Endothelial cell of umbilical vein (primary cell): ENCODE data around the gene RER1. TPM values are rescaled to one million over a fixed set of nuclear protein-coding genes. Genes with fewer than 3 reads are reported as not detected.

Source experiments
- BruUV-seq: library from RNA; stranded (reverse); fragments of 400-500 nt; replicated peaks from 2 replicates; lab custom pipeline; 2021; lab: Mats Ljungman, UMichigan
- CTCF ChIA-PET: fragments of 300-600, 350-600 bp; sonication (Branson Sonifier 250); formaldehyde crosslinking; loops from one replicate; lab custom pipeline; 2021; ENCODE audit warnings: antibody characterized with exemption, inconsistent platforms; lab: Charles Lee
- POLR2A ChIA-PET: fragments of 300-600, 350-600 bp; sonication (Branson Sonifier 250); formaldehyde crosslinking; loops from one replicate; lab custom pipeline; 2021; ENCODE audit warnings: antibody characterized with exemption, inconsistent platforms; lab: Charles Lee
- DNase-seq: peaks from one replicate; pipeline ENCODE4 v3.0.0-alpha.2; 2011; ENCODE audit warnings: low read depth, low spot score
- FAIRE-seq: peaks from 2 replicates; lab custom pipeline; 2011; peaks lifted over from hg19 to GRCh38; lab: Jason Lieb, UNC
- H2AFZ ChIP-seq: 2 replicates; pipeline ENCODE4 v1.6.0; 2012; ENCODE audit warnings: low read depth, low read length, control low read depth, inconsistent platforms
- H3K27ac ChIP-seq: 2 replicates; pipeline ENCODE4 v1.5.1; 2011; ENCODE audit warnings: low read depth, mild to moderate bottlenecking, control low read depth, low read length, moderate library complexity; ENCODE audit not compliant: insufficient read depth
- H3K27me3 ChIP-seq, 2 experiments: 2 replicates each; pipeline versions ENCODE4 v1.6.0 to v1.6.1; 2011; ENCODE audit warnings: low read length in 2 of 2, mixed read lengths in 1 of 2; ENCODE audit not compliant: control insufficient read depth in 2 of 2, insufficient read depth in 2 of 2
- H3K36me3 ChIP-seq, 2 experiments: 2 replicates in 1 of 2; 3 replicates in 1 of 2; pipeline ENCODE4 v1.5.1; 2011; ENCODE audit warnings: low read length in 2 of 2, mild to moderate bottlenecking in 1 of 2, moderate library complexity in 1 of 2; ENCODE audit not compliant: control insufficient read depth in 2 of 2, insufficient read depth in 2 of 2; ENCODE audit errors: extremely low read depth in 1 of 2
- H3K4me1 ChIP-seq: 3 replicates; pipeline ENCODE4 v1.5.1; 2011; ENCODE audit warnings: mild to moderate bottlenecking, low read length; ENCODE audit not compliant: control insufficient read depth, insufficient read depth; ENCODE audit errors: extremely low read depth
- H3K4me2 ChIP-seq: 2 replicates; pipeline ENCODE4 v1.6.1; 2011; ENCODE audit warnings: low read length, control low read depth, mixed read lengths; ENCODE audit not compliant: insufficient read depth
- H3K4me3 ChIP-seq, 3 experiments: fragments of 200-600 bp in 1 of 3; sonication (generic), shearing (Covaris generic) in 1 of 3; replicated peaks in 1 of 3; 2 replicates each; pipeline ENCODE4 v1.5.1; 2011 to 2016; ENCODE audit warnings: control low read depth in 3 of 3, low read length in 3 of 3, mild to moderate bottlenecking in 2 of 3, inconsistent platforms in 1 of 3, low read depth in 1 of 3, moderate library complexity in 1 of 3; ENCODE audit not compliant: insufficient read depth in 1 of 3
- H3K79me2 ChIP-seq: 2 replicates; pipeline ENCODE4 v1.6.0; 2012; ENCODE audit warnings: low read length, inconsistent platforms; ENCODE audit not compliant: control insufficient read depth, insufficient read depth
- H3K9ac ChIP-seq: replicated peaks from 2 replicates; pipeline ENCODE3; 2011; ENCODE audit warnings: low read length, control low read depth; ENCODE audit not compliant: insufficient read depth; ENCODE audit errors: extremely low read depth
- H3K9me1 ChIP-seq: replicated peaks from 3 replicates; pipeline ENCODE4 v1.6.0; 2011; ENCODE audit warnings: mild to moderate bottlenecking, low read length; ENCODE audit not compliant: control insufficient read depth, insufficient read depth; ENCODE audit errors: extremely low read depth
- H3K9me3 ChIP-seq: replicated peaks from 2 replicates; pipeline ENCODE4 v1.5.1; 2012; ENCODE audit warnings: low read length, inconsistent platforms; ENCODE audit not compliant: control insufficient read depth, insufficient read depth
- H4K20me1 ChIP-seq: replicated peaks from 2 replicates; pipeline ENCODE3; 2011; ENCODE audit warnings: mild to moderate bottlenecking, low read length; ENCODE audit not compliant: control insufficient read depth, insufficient read depth; ENCODE audit errors: extremely low read depth
- CTCF ChIP-seq, 2 donors: IDR thresholded peaks; 1 replicate in 1 of 2; 2 replicates in 1 of 2; pipeline ENCODE4 v1.5.1; 2011; ENCODE audit warnings: low read length in 2 of 2, mild to moderate bottlenecking in 2 of 2, moderate library complexity in 2 of 2, control low read depth in 1 of 2, inconsistent platforms in 1 of 2, low read depth in 1 of 2; ENCODE audit not compliant: insufficient read depth in 1 of 2; ENCODE audit errors: extremely low read depth in 1 of 2
- EZH2 ChIP-seq: IDR thresholded peaks from 2 replicates; pipeline ENCODE4 v1.6.1; 2012; ENCODE audit warnings: borderline replicate concordance, low read depth, mild to moderate bottlenecking, moderate library complexity, low read length, inconsistent platforms; ENCODE audit not compliant: severe bottlenecking
- FOS ChIP-seq: IDR thresholded peaks from 2 replicates; pipeline ENCODE4 v1.6.1; 2011; ENCODE audit warnings: mild to moderate bottlenecking, low read length, moderate library complexity, borderline replicate concordance; ENCODE audit not compliant: insufficient read depth
- JUN ChIP-seq: IDR thresholded peaks from 2 replicates; pipeline ENCODE4 v1.6.1; 2011; ENCODE audit warnings: borderline replicate concordance, low read depth; ENCODE audit not compliant: insufficient read length, insufficient read depth
- MYC ChIP-seq: IDR thresholded peaks from one replicate; pipeline ENCODE4 v1.6.1; 2011; ENCODE audit warnings: mild to moderate bottlenecking, low read depth, low read length
- POLR2AphosphoS5 ChIP-seq: IDR thresholded peaks from 2 replicates; pipeline ENCODE4 v1.6.1; 2012; ENCODE audit warnings: low read depth, mild to moderate bottlenecking, control low read depth, low read length, moderate library complexity; ENCODE audit not compliant: insufficient read depth
- dilution Hi-C: fragments of 300-500 bp; cut with MboI; formaldehyde crosslinking; loops from one replicate; pipeline ENCODE4 v1.15.0; 2019; ENCODE audit warnings: low sequenced_read_pairs; ENCODE audit not compliant: extremely low pct_ligation_motif_present
- intact Hi-C: fragments of 100-400 bp; cut with micrococcal nuclease; formaldehyde crosslinking; loops from one replicate; pipeline ENCODE4 v1.10.0; 2022
- polyA plus RNA-seq, 4 experiments: library from polyadenylated mRNA; depleted of rRNA in 3 of 4; stranded (reverse) in 3 of 4; unstranded in 1 of 4; fragments of >200 nt; gene quantifications; 2 replicates each; pipeline versions ENCODE4 v1.2.1 to v1.2.3, GENCODE V29; 2011 to 2012; ENCODE audit warnings: missing spikeins in 1 of 4
- total RNA-seq: library from RNA; stranded (reverse); gene quantifications from 2 replicates; pipeline ENCODE4 v1.2.3, GENCODE V29; 2021

Gene RER1
- total and polyA plus RNA-seq, 2 donors (not counting 3 experiments of a cell fraction or from before 2014, with no cell fraction given) = 179 to 292 TPM

DNA sequence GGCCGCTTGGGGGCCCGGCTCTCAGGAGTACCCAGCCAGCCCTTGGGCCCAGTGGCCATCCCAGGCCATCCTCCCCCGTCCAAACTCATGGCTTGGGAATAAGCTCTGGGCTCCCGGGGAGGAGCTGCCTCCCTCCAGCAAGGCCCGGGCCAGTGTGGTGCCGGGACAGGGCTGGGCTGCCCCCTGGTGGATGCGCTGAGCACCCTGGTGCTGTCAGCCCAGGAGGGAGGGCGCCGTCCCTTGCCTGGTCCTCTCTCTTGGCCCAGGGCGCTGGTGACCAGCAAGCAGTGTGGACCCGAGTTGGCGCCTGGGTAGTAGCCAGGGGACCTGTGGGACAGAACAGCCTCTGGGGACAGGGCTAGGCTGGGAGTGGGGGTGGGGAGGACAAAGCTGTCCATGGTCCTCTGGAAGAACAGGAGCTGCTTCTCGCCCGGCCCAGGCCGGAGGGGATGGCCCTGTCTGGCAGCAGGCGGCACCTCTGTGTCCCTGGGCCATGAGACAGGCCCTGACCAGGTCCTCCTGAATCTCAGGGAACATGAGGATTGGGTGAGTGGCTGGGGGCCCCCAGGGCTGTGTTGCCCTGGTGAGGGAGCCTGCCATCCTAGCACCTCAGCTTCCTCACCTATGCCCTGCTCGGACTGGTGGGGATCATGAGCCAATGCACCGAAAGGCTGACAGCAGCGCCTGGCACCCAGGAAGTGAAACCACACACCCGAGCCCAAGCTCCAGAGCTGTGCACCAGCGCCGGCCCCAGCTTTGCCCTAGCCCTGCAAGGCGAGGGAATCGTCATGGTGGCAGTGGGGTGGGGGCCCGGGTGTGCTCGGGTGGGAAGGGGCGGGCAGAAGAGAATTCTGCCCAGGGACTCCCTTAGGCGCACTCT, 9.7 kb upstream of the RER1 start:
- BruUV-seq = no TSS peak
- Histone ChIP-seq H2AFZ (no peak overlapping the region), H3K9me1 (no peaks in the 10 kb centered on the region), H3K9me3 (no peaks in the 10 kb centered on the region), H3K79me2 (no peaks in the 10 kb centered on the region), H3K4me3 (no peak overlapping the region), H3K4me2 (no peak overlapping the region), H3K27ac (no peak overlapping the region), H4K20me1 (no peaks in the 10 kb centered on the region), H3K4me1 (no peaks in the 10 kb centered on the region), H3K27me3 (no peaks in the 10 kb centered on the region), H3K9ac (no peak overlapping the region), H3K36me3 (no peaks in the 10 kb centered on the region)
- TF ChIP-seq MYC (no peak), CTCF (IDR thresholded peaks at IDR 0.05; ENCODE audit: extremely low read depth in 1 of 2, insufficient read depth in 1 of 2, low read depth in 1 of 2, low read length in 2 of 2) (peak; percentile 95 to 97), POLR2AphosphoS5 (peak; percentile 22), JUN (no peak), EZH2 (no peak), FOS (no peak)
- DNase-seq = peak; percentile 65
- dilution Hi-C loops (no loop called here), intact Hi-C loops (loop anchor here (1.0 to 5.0 kb wide), 6 partner anchors 9 to 187 kb away; partner anchors contain the start of genes MORN1 and RER1)
- peak; percentile 91 for FAIRE-seq
- ChIA-PET CTCF (interaction anchor here (0.6 to 8.9 kb wide), 38 partner anchors 9 to 1043 kb away, joined by 3 to 631 read pairs (median 6); partner anchors contain the start of genes FAAP20, MORN1, RER1 and SKI), POLR2A (interaction anchor here (0.6 to 2.6 kb wide), 5 partner anchors 67 to 187 kb away, joined by 3 to 15 read pairs (median 6); partner anchors contain the start of gene FAAP20)
